GM20000 (cell line): ENCODE measurements around the gene HBB.

Experiments used
- DNase-seq: peaks from one replicate; pipeline ENCODE4 v3.0.0; 2012; ENCODE audit warnings: low spot score
- CTCF ChIP-seq: IDR thresholded peaks from 2 replicates; pipeline ENCODE4 v1.5.1; 2012; ENCODE audit warnings: mild to moderate bottlenecking, control low read depth; ENCODE audit errors: extremely low read depth, missing control alignments

The HBB gene

GRCh38 chr11:5242933-5243815 is 16.3 kb upstream of the HBB start:
- DNase-seq: no peak
- no peak for TF ChIP-seq CTCF

GRCh38 chr11:5242208-5242607 is 15.3 kb upstream of the HBB start:
- TF ChIP-seq CTCF: no peak
- DNase-seq: no peak

GRCh38 chr11:5241458-5241857 is 14.6 kb upstream of the HBB start:
- no peak for DNase-seq
- TF ChIP-seq CTCF: no peak

GRCh38 chr11:5240458-5240857 is 13.6 kb upstream of the HBB start:
- no peak for DNase-seq
- TF ChIP-seq CTCF: no peak

- DNase-seq: no peak
- TF ChIP-seq CTCF: no peak
Observed at GRCh38 chr11:5240056-5240455, 13.2 kb upstream of the HBB start.

GRCh38 chr11:5239046-5239445 is 12.2 kb upstream of the HBB start:
- no peak for TF ChIP-seq CTCF
- DNase-seq: no peak

GRCh38 chr11:5238486-5238885 is 11.6 kb upstream of the HBB start:
- no peak for DNase-seq
- no peak for TF ChIP-seq CTCF
